ENCODE measurements around the gene GALNT16.
"Not testable (repeated sequence)": the region's sequence is repeated elsewhere in the genome, so short reads cannot be mapped to it uniquely, and the experiment has no call there.

GALNT16 gene

GRCh38 chr14:69358966-69359365 is 99.0 kb downstream of the GALNT16 start:
- DNase-seq (ENCODE audit: low read depth in 2 of 3, low spot score in 1 of 3) = no peak

GRCh38 chr14:69360438-69361108 is 100.6 kb downstream of the GALNT16 start:
- peak in 1 of 3 donors; percentile 6 for DNase-seq (ENCODE audit: low read depth in 2 of 3, low spot score in 1 of 3)

GRCh38 chr14:69363055-69363454 is 103.1 kb downstream of the GALNT16 start:
- DNase-seq (ENCODE audit: low read depth in 2 of 3, low spot score in 1 of 3) = no peak

- no peak for DNase-seq (ENCODE audit: low read depth in 2 of 3, low spot score in 1 of 3)
Measured at GRCh38 chr14:69363964-69364363, 104.0 kb downstream of the GALNT16 start.

- DNase-seq (ENCODE audit: low read depth in 2 of 3, low spot score in 1 of 3) = no peak
Measured at GRCh38 chr14:69364378-69364777, 104.4 kb downstream of the GALNT16 start.

GRCh38 chr14:69366069-69366468 is 106.1 kb downstream of the GALNT16 start:
- DNase-seq (ENCODE audit: low read depth in 2 of 3, low spot score in 1 of 3) = no peak

GRCh38 chr14:69366761-69367160 is 106.8 kb downstream of the GALNT16 start:
- no peak for DNase-seq (ENCODE audit: low read depth in 2 of 3, low spot score in 1 of 3)

- DNase-seq (ENCODE audit: low read depth in 2 of 3, low spot score in 1 of 3) = no peak
Measured at GRCh38 chr14:69368381-69368780, 108.4 kb downstream of the GALNT16 start.

- DNase-seq (ENCODE audit: low read depth in 2 of 3, low spot score in 1 of 3) = no peak
Measured at GRCh38 chr14:69370061-69370460, 110.1 kb downstream of the GALNT16 start.

GRCh38 chr14:69372146-69372545 is 112.2 kb downstream of the GALNT16 start:
- DNase-seq (ENCODE audit: low read depth in 2 of 3, low spot score in 1 of 3) = no peak

- DNase-seq (ENCODE audit: low read depth in 2 of 3, low spot score in 1 of 3) = no peak
Measured at GRCh38 chr14:69373104-69373503, 113.1 kb downstream of the GALNT16 start.

- no peak for DNase-seq (ENCODE audit: low read depth in 2 of 3, low spot score in 1 of 3)
Measured at GRCh38 chr14:69374235-69374634, 114.3 kb downstream of the GALNT16 start.

- no peak for DNase-seq (ENCODE audit: low read depth in 2 of 3, low spot score in 1 of 3)
Measured at GRCh38 chr14:69375182-69375581, 115.2 kb downstream of the GALNT16 start.

- no peak for DNase-seq (ENCODE audit: low read depth in 2 of 3, low spot score in 1 of 3)
Measured at GRCh38 chr14:69375722-69376121, 115.8 kb downstream of the GALNT16 start.

- no peak for DNase-seq (ENCODE audit: low read depth in 2 of 3, low spot score in 1 of 3)
Measured at GRCh38 chr14:69376439-69376838, 116.5 kb downstream of the GALNT16 start.

GRCh38 chr14:69378274-69378673 is 118.3 kb downstream of the GALNT16 start:
- DNase-seq (ENCODE audit: low read depth in 2 of 3, low spot score in 1 of 3) = no peak

GRCh38 chr14:69387311-69387710 is 127.4 kb downstream of the GALNT16 start:
- DNase-seq (ENCODE audit: low read depth in 2 of 3, low spot score in 1 of 3) = no peak

- DNase-seq (ENCODE audit: low read depth in 2 of 3, low spot score in 1 of 3) = not testable (repeated sequence)
Measured at GRCh38 chr14:69391400-69391799, 131.4 kb downstream of the GALNT16 start.

- DNase-seq (ENCODE audit: low read depth in 2 of 3, low spot score in 1 of 3) = no peak
Measured at GRCh38 chr14:69392481-69392880, 132.5 kb downstream of the GALNT16 start.

GRCh38 chr14:69395929-69396328 is 136.0 kb downstream of the GALNT16 start:
- no peak for DNase-seq (ENCODE audit: low read depth in 2 of 3, low spot score in 1 of 3)

GRCh38 chr14:69398053-69398817 is 138.3 kb downstream of the GALNT16 start, which contains the start of the genes ERH and SLC39A9:
Gene ERH, minus strand, starts transcription at chr14:69398299. Its CDS starts 66 bp downstream, at chr14:69398233.
Gene SLC39A9, plus strand, starts transcription at chr14:69398692. Its CDS starts 678 bp downstream, at chr14:69399370.
- DNase-seq (ENCODE audit: low read depth in 2 of 3, low spot score in 1 of 3) = peak; percentile 81 to 88 (median 88)

- DNase-seq (ENCODE audit: low read depth in 2 of 3, low spot score in 1 of 3) = no peak
Measured at GRCh38 chr14:69398818-69399210, 138.9 kb downstream of the GALNT16 start.

Measured in stimulated activated CD4-positive, alpha-beta T cell treated with anti-CD3 and anti-CD28 coated beads, Interleukin-12 subunit alpha, Interleukin-12 subunit beta, amount 100 ng/mL, for 48 hours (primary cell).